Thoracic aorta (tissue), 2 donors: ENCODE results near the gene SAMD9L. TPM values are rescaled to one million over a fixed set of nuclear protein-coding genes. Genes with fewer than 3 reads are reported as not detected.
A peak's percentile ranks its signal among the peaks of the same experiment; 100 is the strongest.

ENCODE experiments used
- ATAC-seq: fragments of 150-250 bp; one replicate; pipeline ENCODE4 v1.8.0; 2017; ENCODE audit warnings: low read depth; ENCODE audit not compliant: insufficient number of reproducible peaks, low FRiP score
- DNase-seq: peaks from one replicate; pipeline ENCODE4 v3.0.0-alpha.2; 2020; ENCODE audit warnings: low spot score
- H3K27ac ChIP-seq, 2 donors: fragments of 200-600 bp; sonication (generic); 1 replicate in 1 of 2; 2 replicates in 1 of 2; pipeline ENCODE4 v1.5.1; 2016; ENCODE audit warnings: mild to moderate bottlenecking in 2 of 2, moderate library complexity in 2 of 2
- H3K27me3 ChIP-seq: fragments of 200-600 bp; sonication (generic); replicated peaks from 2 replicates; pipeline ENCODE4 v1.6.0; 2016; ENCODE audit warnings: mild to moderate bottlenecking; ENCODE audit not compliant: insufficient read depth
- H3K36me3 ChIP-seq: fragments of 200-600 bp; sonication (generic); one replicate; pipeline ENCODE4 v1.5.1; 2016
- H3K4me1 ChIP-seq, 2 donors: fragments of 200-600 bp; sonication (generic); 1 replicate in 1 of 2; 2 replicates in 1 of 2; pipeline versions ENCODE4 v1.5.1 to v1.6.0; 2016; ENCODE audit warnings: low read depth in 2 of 2, mild to moderate bottlenecking in 1 of 2; ENCODE audit not compliant: control insufficient read depth in 1 of 2
- H3K4me3 ChIP-seq: fragments of 200-600 bp; sonication (generic); 2 replicates; pipeline ENCODE4 v1.5.1; 2016; ENCODE audit warnings: mild to moderate bottlenecking
- H3K9me3 ChIP-seq: fragments of 200-600 bp; sonication (generic); 2 replicates; pipeline ENCODE4 v1.5.1; 2016
- CTCF ChIP-seq: fragments of 200-600 bp; sonication (generic); IDR thresholded peaks from one replicate; pipeline ENCODE4 v1.5.1; 2019; ENCODE audit warnings: antibody characterized with exemption
- total RNA-seq, 2 donors: library from RNA; depleted of rRNA; stranded (reverse); fragments of >200 nt; gene quantifications; one replicate each; pipeline versions ENCODE4 v1.1.0 to v1.2.3, GENCODE V29; 2016

SAMD9L gene
- total RNA-seq, 2 donors from 2014 or later, result 11.3 to 23.2 TPM

DNA sequence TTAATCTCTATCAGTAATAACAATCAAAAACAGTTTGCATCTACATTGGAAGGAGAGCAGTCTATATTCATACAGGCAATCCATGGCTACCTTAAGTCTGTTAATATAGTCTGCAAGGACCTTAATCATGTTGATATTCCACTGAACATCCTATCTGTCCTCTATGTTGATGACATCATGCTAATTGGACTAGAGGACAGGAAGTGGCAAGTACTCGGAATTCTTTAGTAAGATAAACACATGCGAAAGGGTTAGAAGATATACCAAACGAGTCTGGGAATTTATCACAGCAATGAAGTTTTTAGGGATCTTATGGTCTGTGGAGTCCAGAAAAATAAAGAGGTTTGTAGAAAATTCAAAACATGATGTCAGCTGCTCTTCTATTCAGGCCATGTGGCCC is 11.3 kb upstream of the SAMD9L start:
- Histone ChIP-seq H3K27ac (no peak overlapping the region), H3K4me3 (no peak overlapping the region), H3K9me3 (no peaks in the 10 kb centered on the region), H3K27me3 (no peaks in the 10 kb centered on the region), H3K4me1 (no peaks in the 10 kb centered on the region), H3K36me3 (no peaks in the 10 kb centered on the region)
- TF ChIP-seq CTCF, result no peak
- DNase-seq, result no peak
- no peak for ATAC-seq

DNA sequence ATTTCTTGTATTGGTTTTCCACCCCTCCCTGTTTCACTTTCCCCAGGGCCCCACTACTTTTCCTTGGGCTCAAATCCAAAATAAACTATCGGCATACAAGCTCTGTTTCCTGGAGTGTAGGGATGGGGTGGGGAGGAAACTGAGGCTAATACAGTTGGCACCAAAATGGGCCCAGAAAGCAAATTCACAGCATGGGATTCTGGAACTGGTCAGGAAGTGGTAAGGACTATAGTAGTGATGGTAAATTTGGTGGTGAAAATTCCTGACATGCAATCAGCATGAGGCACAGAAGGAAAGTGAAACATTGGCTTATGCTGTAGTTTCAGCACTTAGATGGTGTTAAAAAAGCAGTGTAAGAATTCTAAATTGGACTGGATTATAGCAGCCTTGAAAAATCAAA is 8.7 kb upstream of the SAMD9L start:
- H3K27me3 ChIP-seq, result no peaks in the 10 kb centered on the region
- H3K9me3 ChIP-seq, result no peaks in the 10 kb centered on the region
- H3K36me3 ChIP-seq, result no peaks in the 10 kb centered on the region
- H3K27ac ChIP-seq, result no peak overlapping the region
- no peak overlapping the region for H3K4me3 ChIP-seq
- no peak for TF ChIP-seq CTCF
- DNase-seq, result no peak
- ATAC-seq, result no peak
- no peaks in the 10 kb centered on the region for H3K4me1 ChIP-seq

GRCh38 chr7:93150200-93150835 is 2.1 kb upstream of the SAMD9L start:
- Histone ChIP-seq H3K4me3 (no peak overlapping the region), H3K9me3 (no peaks in the 10 kb centered on the region), H3K36me3 (no peaks in the 10 kb centered on the region), H3K27ac (no peak overlapping the region), H3K4me1 (peaks cover 18 to 26% of the 10 kb centered on the region in 2 donors), H3K27me3 (no peaks in the 10 kb centered on the region)
- no peak for TF ChIP-seq CTCF
- DNase-seq (no peak), ATAC-seq (no peak)

GRCh38 chr7:93148727-93149126 is 542 bp upstream of the SAMD9L start:
- peak overlapping the region; percentile 72 for H3K4me3 ChIP-seq
- DNase-seq (no peak), ATAC-seq (no peak)
- TF ChIP-seq CTCF, result no peak
- H3K27me3 ChIP-seq, result no peaks in the 10 kb centered on the region
- no peaks in the 10 kb centered on the region for H3K36me3 ChIP-seq
- H3K27ac ChIP-seq, result peak overlapping the region in 1 of 2 donors; percentile 45
- H3K4me1 ChIP-seq, result peaks cover 18 to 28% of the 10 kb centered on the region in 2 donors
- H3K9me3 ChIP-seq, result no peaks in the 10 kb centered on the region

DNA sequence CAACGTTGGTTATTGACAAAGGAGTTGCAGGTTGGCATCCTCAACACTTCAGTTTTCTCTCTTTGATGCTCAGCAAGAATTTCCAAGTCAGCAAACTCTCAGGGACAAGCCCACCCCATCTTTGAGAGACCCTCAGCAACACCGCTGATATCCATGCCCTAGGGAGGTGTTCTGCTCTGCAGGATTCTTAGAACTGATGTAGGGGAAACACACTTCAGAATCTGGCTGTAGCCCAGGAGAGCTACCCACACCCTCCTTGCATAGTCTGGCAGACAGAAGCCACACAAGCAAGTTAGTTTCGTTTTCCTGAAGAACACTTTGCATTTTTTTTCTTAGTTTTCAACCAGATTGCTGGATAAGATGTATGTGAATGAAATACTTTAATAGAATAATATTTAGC is 822 bp downstream of the SAMD9L start:
- DNase-seq, result no peak

More for the DNA sequence above, 822 bp downstream of the SAMD9L start:
- H3K4me1 ChIP-seq, result peaks cover 18 to 28% of the 10 kb centered on the region in 2 donors
- H3K27ac ChIP-seq, result no peak overlapping the region
- H3K9me3 ChIP-seq, result no peaks in the 10 kb centered on the region
- H3K4me3 ChIP-seq, result peak overlapping the region; percentile 72
- no peak for TF ChIP-seq CTCF
- H3K36me3 ChIP-seq, result peaks cover 9% of the 10 kb centered on the region
- peak; percentile 41 for ATAC-seq
- H3K27me3 ChIP-seq, result no peaks in the 10 kb centered on the region
